ENCODE measurements around the gene CEACAM7. TPM values are rescaled to one million over a fixed set of nuclear protein-coding genes. Genes with fewer than 3 reads are reported as not detected.

Gene CEACAM7
- total and polyA plus RNA-seq, 2 of the 13 experiments (the other 11 are each of a cell fraction or from before 2014, with no cell fraction given) = not detected

DNA sequence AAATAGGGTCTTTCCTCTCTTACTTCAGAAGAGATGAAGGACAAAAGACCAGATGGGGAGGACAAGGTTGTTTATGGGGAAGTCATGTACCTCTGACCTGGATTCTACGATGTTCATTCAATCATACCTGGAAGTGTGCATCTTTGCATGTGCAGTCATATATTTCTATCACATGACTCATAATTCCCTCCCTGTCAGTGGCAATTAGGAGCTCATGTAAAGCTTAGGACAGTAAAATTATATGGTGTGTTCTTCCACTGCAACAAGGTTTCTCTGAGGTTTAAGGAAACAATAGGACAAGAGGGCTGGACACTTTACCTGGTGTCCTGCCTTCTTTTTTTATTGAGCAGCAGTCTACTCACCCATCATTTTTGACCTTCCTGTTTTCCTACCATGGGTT, 19.8 kb downstream of the CEACAM7 start:
- H3K36me3 ChIP-seq (replicated peaks in 1 of 2; ENCODE audit: control insufficient read depth in 1 of 2, insufficient read depth in 2 of 2, low read length in 2 of 2) = no peaks in the 10 kb centered on the region
- H3K27me3 ChIP-seq (ENCODE audit: control insufficient read depth in 1 of 2, insufficient read depth in 2 of 2, low read length in 2 of 2) = no peaks in the 10 kb centered on the region
- H3K9ac ChIP-seq (ENCODE audit: insufficient read depth, low read depth, low read length) = no peak overlapping the region
- FAIRE-seq (no peak), ATAC-seq (no peak), DNase-seq (ENCODE audit: low spot score) (no peak)
- BruUV-seq (replicated peaks) = no TSS peak
- H3K27ac ChIP-seq (ENCODE audit: extremely low read length, insufficient read depth, low read length) = no peak overlapping the region
- no peaks in the 10 kb centered on the region for H4K20me1 ChIP-seq (ENCODE audit: insufficient read depth, low read length)
- 0% methylated on average over 1 of the region's 1 CpG for WGBS (ENCODE audit: low lambda C conversion rate)
- no peak overlapping the region for H3K4me3 ChIP-seq (replicated peaks in 1 of 3; ENCODE audit: insufficient read depth in 1 of 3, low read depth in 2 of 3, low read length in 3 of 3)
- intact Hi-C loops (cut with micrococcal nuclease; ENCODE audit: unreplicated experiment) (no loop called here), in situ Hi-C loops (cut with HindIII; ENCODE audit: extremely low pct_ligation_motif_present, low pct_unique_long_range_greater_than_20kb) (no loop called here)
- no peak overlapping the region for H3K4me2 ChIP-seq (ENCODE audit: low read depth, low read length)
- no peaks in the 10 kb centered on the region for H3K4me1 ChIP-seq (ENCODE audit: insufficient read depth, low read length)
- H3K9me3 ChIP-seq (ENCODE audit: low read length) = peaks cover 20% of the 10 kb centered on the region
- ChIA-PET CTCF (ENCODE audit: low intra/inter-chr PET ratio, low total read pairs) (no interaction called here), POLR2A (no interaction called here)
- TF ChIP-seq ZNF550 (CRISPR knock-in tag; IDR thresholded peaks at IDR 0.05; ENCODE audit: borderline replicate concordance) (no peak), CENPX (CRISPR knock-in tag; IDR thresholded peaks at IDR 0.05) (no peak), SIX4 (CRISPR knock-in tag; IDR thresholded peaks at IDR 0.05) (no peak), KDM3A (CRISPR knock-in tag; IDR thresholded peaks at IDR 0.05; ENCODE audit: low read depth) (no peak), ZNF205 (CRISPR knock-in tag; IDR thresholded peaks at IDR 0.05) (no peak), ZNF296 (CRISPR knock-in tag; conservative IDR thresholded peaks at IDR 0.05) (no peak), ZNF792 (CRISPR knock-in tag; IDR thresholded peaks at IDR 0.05) (no peak), ZNF768 (CRISPR knock-in tag; IDR thresholded peaks at IDR 0.05) (no peak), IKZF1 (IDR thresholded peaks at IDR 0.05) (no peak), SALL1 (CRISPR knock-in tag; IDR thresholded peaks at IDR 0.05) (no peak), PRPF4 (IDR thresholded peaks at IDR 0.05; ENCODE audit: low read depth, low read length, poor library complexity, severe bottlenecking) (no peak)
- no peaks in the 10 kb centered on the region for H3K79me2 ChIP-seq (ENCODE audit: insufficient read depth, low read length)
- no peak overlapping the region for H2AFZ ChIP-seq (ENCODE audit: low read length)

DNA sequence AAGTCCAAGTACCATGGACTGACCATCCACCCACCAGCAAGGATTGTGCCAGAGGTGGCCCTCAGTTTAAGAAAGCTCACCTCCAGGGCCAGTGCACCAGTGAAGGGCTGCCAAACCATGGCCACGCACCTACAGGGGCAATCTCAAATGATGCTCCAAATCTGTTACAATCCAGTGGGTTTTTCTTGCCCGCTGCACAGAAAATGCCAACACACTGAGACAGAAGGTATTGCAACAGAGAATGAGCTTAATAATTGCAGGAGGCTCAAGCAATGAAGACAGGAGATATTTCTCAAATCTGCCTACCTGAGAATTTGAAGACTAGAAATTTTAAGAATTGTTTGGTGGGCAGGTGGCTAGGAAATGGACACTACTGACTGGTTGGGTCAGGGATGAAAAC, 22.0 kb downstream of the CEACAM7 start:
- Histone ChIP-seq H3K4me3 (replicated peaks in 1 of 3; ENCODE audit: insufficient read depth in 1 of 3, low read depth in 2 of 3, low read length in 3 of 3) (no peak overlapping the region), H3K36me3 (replicated peaks in 1 of 2; ENCODE audit: control insufficient read depth in 1 of 2, insufficient read depth in 2 of 2, low read length in 2 of 2) (no peaks in the 10 kb centered on the region), H3K4me2 (ENCODE audit: low read depth, low read length) (no peak overlapping the region), H3K79me2 (ENCODE audit: insufficient read depth, low read length) (no peaks in the 10 kb centered on the region), H3K27ac (ENCODE audit: extremely low read length, insufficient read depth, low read length) (no peak overlapping the region), H3K4me1 (ENCODE audit: insufficient read depth, low read length) (no peaks in the 10 kb centered on the region), H3K27me3 (ENCODE audit: control insufficient read depth in 1 of 2, insufficient read depth in 2 of 2, low read length in 2 of 2) (no peaks in the 10 kb centered on the region), H3K9ac (ENCODE audit: insufficient read depth, low read depth, low read length) (no peak overlapping the region), H3K9me3 (ENCODE audit: low read length) (peaks cover 20% of the 10 kb centered on the region), H2AFZ (ENCODE audit: low read length) (no peak overlapping the region), H4K20me1 (ENCODE audit: insufficient read depth, low read length) (no peaks in the 10 kb centered on the region)
- peak; percentile 65; the same call in 1 of the 2 replicates for TF ChIP-seq KDM5A (IDR thresholded peaks at IDR 0.05; ENCODE audit: borderline replicate concordance, low read length)
- TF ChIP-seq SETDB1 (CRISPR knock-in tag; IDR thresholded peaks at IDR 0.05; ENCODE audit: borderline replicate concordance) = peak; percentile 52; the same call in 1 of the 2 replicates
- no peak for TF ChIP-seq POLR2A (IDR thresholded peaks at IDR 0.05; ENCODE audit: insufficient read depth in 1 of 2, low read depth in 2 of 2, low read length in 2 of 2)
- intact Hi-C loops (cut with micrococcal nuclease; ENCODE audit: unreplicated experiment) (no loop called here), in situ Hi-C loops (cut with HindIII; ENCODE audit: extremely low pct_ligation_motif_present, low pct_unique_long_range_greater_than_20kb) (no loop called here)
- 7% methylated on average over 2 of the region's 2 CpGs for WGBS (ENCODE audit: low lambda C conversion rate)
- FAIRE-seq = no peak
- ATAC-seq = no peak
- BruUV-seq (replicated peaks) = no TSS peak
- CTCF ChIA-PET (ENCODE audit: low intra/inter-chr PET ratio, low total read pairs) = no interaction called here
- POLR2A ChIA-PET = no interaction called here
- no peak for DNase-seq (ENCODE audit: low spot score)

All from HepG2 (cell line).